Mucosa of rectum (tissue), 2 donors: ENCODE results near the gene ECHDC3.
"Not testable (repeated sequence)": the region's sequence is repeated elsewhere in the genome, so short reads cannot be mapped to it uniquely, and the experiment has no call there.

Experiments used
- H3K27ac ChIP-seq, 2 donors: one replicate each; pipeline ENCODE4 v1.7.0; 2013; ENCODE audit warnings: inconsistent platforms in 2 of 2, low read depth in 2 of 2, low read length in 2 of 2
- H3K27me3 ChIP-seq, 2 donors: one replicate each; pipeline ENCODE4 v1.7.0; 2013; ENCODE audit warnings: low read length in 2 of 2; ENCODE audit not compliant: control insufficient read depth in 2 of 2, insufficient read depth in 2 of 2
- H3K36me3 ChIP-seq, 2 donors: one replicate each; pipeline ENCODE4 v1.7.0; 2013; ENCODE audit warnings: low read length in 2 of 2; ENCODE audit not compliant: control insufficient read depth in 2 of 2, insufficient read depth in 2 of 2
- H3K4me1 ChIP-seq, 2 donors: one replicate each; pipeline ENCODE4 v1.7.0; 2013; ENCODE audit warnings: low read length in 2 of 2, mild to moderate bottlenecking in 1 of 2; ENCODE audit not compliant: control insufficient read depth in 2 of 2, insufficient read depth in 2 of 2
- H3K4me3 ChIP-seq, 2 donors: one replicate each; pipeline ENCODE4 v1.7.0; 2013; ENCODE audit warnings: low read length in 2 of 2
- H3K9ac ChIP-seq, 2 donors: one replicate each; pipeline ENCODE4 v1.7.0; 2013; ENCODE audit warnings: low read length in 2 of 2, low read depth in 1 of 2, mild to moderate bottlenecking in 1 of 2
- H3K9me3 ChIP-seq, 2 donors: one replicate each; pipeline ENCODE4 v1.7.0; 2013; ENCODE audit warnings: low read length in 2 of 2; ENCODE audit not compliant: control insufficient read depth in 2 of 2
- donor health status: healthy.
- donor health status: Normal muscosa, but diverticular disease.

Gene ECHDC3

GRCh38 chr10:11730779-11731178, 11.4 kb upstream of the ECHDC3 start:
- Histone ChIP-seq H3K36me3 (no peaks in the 10 kb centered on the region), H3K9ac (no peak overlapping the region), H3K4me3 (no peak overlapping the region), H3K9me3 (peaks cover 0 to 3% of the 10 kb centered on the region in 2 donors), H3K27me3 (no peaks in the 10 kb centered on the region), H3K4me1 (no peaks in the 10 kb centered on the region), H3K27ac (no peak overlapping the region)

GRCh38 chr10:11736767-11737166, 5.4 kb upstream of the ECHDC3 start:
- not testable (repeated sequence) for H3K36me3 ChIP-seq, H3K27me3 ChIP-seq, H3K27ac ChIP-seq, H3K4me3 ChIP-seq, H3K9ac ChIP-seq, H3K4me1 ChIP-seq, H3K9me3 ChIP-seq

GRCh38 chr10:11737258-11738032, 4.7 kb upstream of the ECHDC3 start:
- H3K27me3 ChIP-seq, H3K36me3 ChIP-seq, H3K4me1 ChIP-seq, H3K9me3 ChIP-seq, H3K9ac ChIP-seq: not testable (repeated sequence)
- peak overlapping the region in 1 of 2 donors; percentile 54 for H3K4me3 ChIP-seq
- H3K27ac ChIP-seq, result peak overlapping the region in 1 of 2 donors; percentile 14

- Histone ChIP-seq H3K9me3 (no peaks in the 10 kb centered on the region), H3K4me3 (no peak overlapping the region), H3K4me1 (peaks cover 0 to 6% of the 10 kb centered on the region in 2 donors), H3K27me3 (no peaks in the 10 kb centered on the region), H3K9ac (no peak overlapping the region), H3K27ac (no peak overlapping the region), H3K36me3 (no peaks in the 10 kb centered on the region)
Measured at GRCh38 chr10:11740907-11741306, 1.3 kb upstream of the ECHDC3 start.

- H3K4me3 ChIP-seq, result peak overlapping the region; percentile 47 to 72
- peaks cover 0 to 6% of the 10 kb centered on the region in 2 donors for H3K4me1 ChIP-seq
- H3K27ac ChIP-seq, result no peak overlapping the region
- H3K9ac ChIP-seq, result peak overlapping the region; percentile 34 to 54
- no peaks in the 10 kb centered on the region for H3K9me3 ChIP-seq
- H3K27me3 ChIP-seq, result no peaks in the 10 kb centered on the region
- no peaks in the 10 kb centered on the region for H3K36me3 ChIP-seq
Measured at GRCh38 chr10:11741608-11742007, 574 bp upstream of the ECHDC3 start.

- H3K27ac ChIP-seq, result no peak overlapping the region
- H3K4me3 ChIP-seq, result peak overlapping the region; percentile 59 to 64
- no peaks in the 10 kb centered on the region for H3K9me3 ChIP-seq
- peaks cover 0 to 6% of the 10 kb centered on the region in 2 donors for H3K4me1 ChIP-seq
- no peaks in the 10 kb centered on the region for H3K27me3 ChIP-seq
- peak overlapping the region; percentile 14 to 73 for H3K9ac ChIP-seq
- no peaks in the 10 kb centered on the region for H3K36me3 ChIP-seq
Measured at GRCh38 chr10:11742779-11743298, 657 bp downstream of the ECHDC3 start.

GRCh38 chr10:11743461-11744338, 1.5 kb downstream of the ECHDC3 start:
- Histone ChIP-seq H3K4me1 (peaks cover 0 to 6% of the 10 kb centered on the region in 2 donors), H3K27me3 (no peaks in the 10 kb centered on the region), H3K36me3 (no peaks in the 10 kb centered on the region), H3K9me3 (no peaks in the 10 kb centered on the region), H3K4me3 (peak overlapping the region in 1 of 2 donors; percentile 64), H3K9ac (peak overlapping the region in 1 of 2 donors; percentile 73), H3K27ac (no peak overlapping the region)

- Histone ChIP-seq H3K27ac (no peak overlapping the region), H3K4me1 (peaks cover 0 to 6% of the 10 kb centered on the region in 2 donors), H3K4me3 (no peak overlapping the region)
Measured at GRCh38 chr10:11745045-11745444, 2.9 kb downstream of the ECHDC3 start.

GRCh38 chr10:11746883-11747539, 4.8 kb downstream of the ECHDC3 start:
- H3K9me3 ChIP-seq, result no peaks in the 10 kb centered on the region
- no peak overlapping the region for H3K9ac ChIP-seq
- H3K36me3 ChIP-seq, result no peaks in the 10 kb centered on the region
- no peak overlapping the region for H3K4me3 ChIP-seq
- no peak overlapping the region for H3K27ac ChIP-seq
- no peaks in the 10 kb centered on the region for H3K4me1 ChIP-seq
- H3K27me3 ChIP-seq, result no peaks in the 10 kb centered on the region

More at GRCh38 chr10:11745045-11745444, 2.9 kb downstream of the ECHDC3 start:
- no peak overlapping the region for H3K9ac ChIP-seq
- H3K36me3 ChIP-seq, result no peaks in the 10 kb centered on the region
- H3K9me3 ChIP-seq, result no peaks in the 10 kb centered on the region
- H3K27me3 ChIP-seq, result no peaks in the 10 kb centered on the region
